SU-DHL-6 (cell line): Measurements from ENCODE around the gene IRF2BP1.

Source experiments
- CTCF ChIP-seq: fragments of 200-600 bp; sonication (generic); IDR thresholded peaks from one replicate; pipeline ENCODE4 v1.5.1; 2017; ENCODE audit warnings: antibody characterized with exemption, mild to moderate bottlenecking, low read length, moderate library complexity; ENCODE audit not compliant: insufficient read depth, poor library complexity, severe bottlenecking
- EZH2phosphoT487 ChIP-seq: fragments of 200-600 bp; sonication (generic), shearing (Covaris generic); conservative IDR thresholded peaks from 2 replicates; pipeline ENCODE4 v1.6.1; 2018; ENCODE audit warnings: mild to moderate bottlenecking, antibody characterized with exemption, low read length, moderate library complexity, mixed read lengths

- peak; percentile 99 for TF ChIP-seq CTCF
- no peak for TF ChIP-seq EZH2phosphoT487
Observed at GRCh38 chr19:45882652-45883585, 3.0 kb downstream of the IRF2BP1 start.
